ENCODE data around the gene NECAB2. TPM values are rescaled to one million over a fixed set of nuclear protein-coding genes. Genes with fewer than 3 reads are reported as not detected.
A peak's percentile ranks its signal among the peaks of the same experiment; 100 is the strongest.

NECAB2 gene
- total RNA-seq, 1 donor from 2014 or later: not detected

DNA sequence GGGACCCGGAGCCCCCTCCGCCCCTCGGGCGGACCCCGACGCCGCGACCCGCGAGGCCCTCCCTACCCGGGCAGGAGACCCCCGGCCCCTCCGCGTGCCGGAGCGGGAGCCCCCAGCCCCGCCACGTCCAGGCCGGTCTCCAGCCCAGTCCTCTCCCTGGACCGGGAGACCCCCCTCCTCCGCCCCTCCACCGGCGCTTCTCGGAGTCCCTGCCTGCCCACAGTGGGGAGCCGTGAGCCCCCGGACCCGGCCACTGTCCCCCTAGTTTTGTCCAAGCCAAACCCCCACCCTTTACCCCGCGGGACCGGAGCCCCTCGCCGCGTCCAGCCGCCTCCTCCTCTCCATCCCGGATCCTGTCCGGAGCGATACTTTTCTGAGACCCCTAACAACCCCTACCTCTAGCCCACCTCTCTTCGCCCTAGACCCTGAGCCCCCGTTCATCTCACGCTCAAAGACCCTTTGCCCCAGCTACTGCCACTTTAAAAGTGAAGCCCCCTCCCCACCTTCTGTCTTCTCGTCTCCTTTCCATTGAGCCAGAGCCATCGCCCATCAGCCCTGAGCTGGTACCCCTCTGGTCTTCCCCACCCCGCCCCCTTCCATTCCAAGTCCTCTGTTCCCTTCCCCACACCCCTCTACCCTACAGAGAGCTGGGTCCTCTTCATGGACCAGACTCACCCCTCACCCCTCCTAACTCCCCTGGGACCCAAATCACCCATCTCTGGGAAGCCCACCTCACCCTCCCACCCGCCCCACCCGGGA is 1.0 kb downstream of the NECAB2 start:
- ChIA-PET CTCF (no interaction called here), POLR2A (no interaction called here)
- ATAC-seq (ENCODE audit: low read depth) (no peak), DNase-seq (no peak)
- H3K9me3 Mint-ChIP-seq: no peaks in the 10 kb centered on the region
- TF ChIP-seq, protein P1, sequence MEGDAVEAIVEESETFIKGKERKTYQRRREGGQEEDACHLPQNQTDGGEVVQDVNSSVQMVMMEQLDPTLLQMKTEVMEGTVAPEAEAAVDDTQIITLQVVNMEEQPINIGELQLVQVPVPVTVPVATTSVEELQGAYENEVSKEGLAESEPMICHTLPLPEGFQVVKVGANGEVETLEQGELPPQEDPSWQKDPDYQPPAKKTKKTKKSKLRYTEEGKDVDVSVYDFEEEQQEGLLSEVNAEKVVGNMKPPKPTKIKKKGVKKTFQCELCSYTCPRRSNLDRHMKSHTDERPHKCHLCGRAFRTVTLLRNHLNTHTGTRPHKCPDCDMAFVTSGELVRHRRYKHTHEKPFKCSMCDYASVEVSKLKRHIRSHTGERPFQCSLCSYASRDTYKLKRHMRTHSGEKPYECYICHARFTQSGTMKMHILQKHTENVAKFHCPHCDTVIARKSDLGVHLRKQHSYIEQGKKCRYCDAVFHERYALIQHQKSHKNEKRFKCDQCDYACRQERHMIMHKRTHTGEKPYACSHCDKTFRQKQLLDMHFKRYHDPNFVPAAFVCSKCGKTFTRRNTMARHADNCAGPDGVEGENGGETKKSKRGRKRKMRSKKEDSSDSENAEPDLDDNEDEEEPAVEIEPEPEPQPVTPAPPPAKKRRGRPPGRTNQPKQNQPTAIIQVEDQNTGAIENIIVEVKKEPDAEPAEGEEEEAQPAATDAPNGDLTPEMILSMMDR (IDR thresholded peaks at IDR 0.05): no peak
- intact Hi-C loops (cut with micrococcal nuclease): loop anchor here (1.0 kb wide), 1 partner anchor 206 kb away; no protein-coding TSS in a partner anchor
- peaks cover 29% of the 10 kb centered on the region for H3K27me3 Mint-ChIP-seq
- H3K27ac Mint-ChIP-seq: no peak overlapping the region
- H3K4me1 Mint-ChIP-seq: peaks cover 5% of the 10 kb centered on the region
- peak overlapping the region; percentile 42 for H3K4me3 Mint-ChIP-seq
- no peaks in the 10 kb centered on the region for H3K36me3 Mint-ChIP-seq (ENCODE audit: low read depth)

DNA sequence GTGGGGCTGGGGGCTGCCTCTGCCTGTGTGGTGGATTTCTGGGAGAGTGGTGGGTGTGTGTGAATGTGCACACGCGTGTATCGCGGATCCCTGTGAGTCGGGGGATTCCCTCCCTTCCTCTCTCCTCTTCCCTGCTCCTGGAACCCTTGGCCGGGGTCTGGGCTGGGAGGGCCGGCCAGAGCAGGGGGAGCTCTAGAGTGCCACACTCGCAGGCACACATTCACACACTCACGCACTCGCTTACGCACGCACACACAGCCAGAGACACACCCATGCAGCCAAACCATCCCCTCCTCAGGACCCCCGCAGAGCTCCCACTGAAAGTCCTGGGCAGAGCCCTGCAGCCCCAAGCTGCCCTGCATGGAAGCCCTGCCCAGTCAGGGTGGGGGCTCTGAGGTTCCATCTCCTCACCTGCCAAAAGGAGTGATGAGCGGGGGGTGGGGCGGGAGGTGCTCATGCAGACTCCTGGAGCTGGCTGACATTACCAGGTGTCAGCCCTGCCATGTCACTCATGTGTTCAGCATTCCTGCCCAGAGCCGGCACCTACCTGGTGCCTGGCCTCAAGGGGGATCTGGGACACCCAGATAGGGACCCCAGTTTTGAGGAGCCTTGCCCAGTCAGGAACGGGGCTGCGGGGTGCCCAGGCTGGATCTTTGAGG is 1.9 kb downstream of the NECAB2 start:
- Mint-ChIP-seq H3K9me3 (no peaks in the 10 kb centered on the region), H3K4me3 (peak overlapping the region; percentile 11)

GRCh38 chr16:83970430-83970815 is 2.4 kb downstream of the NECAB2 start:
- Mint-ChIP-seq H3K36me3 (ENCODE audit: low read depth) (no peaks in the 10 kb centered on the region), H3K27me3 (peaks cover 29% of the 10 kb centered on the region), H3K4me3 (no peak overlapping the region), H3K4me1 (peaks cover 5% of the 10 kb centered on the region), H3K9me3 (no peaks in the 10 kb centered on the region), H3K27ac (no peak overlapping the region)
- intact Hi-C loops (cut with micrococcal nuclease): no loop called here
- ChIA-PET CTCF (no interaction called here), POLR2A (no interaction called here)
- TF ChIP-seq, protein P1 (IDR thresholded peaks at IDR 0.05): no peak
- ATAC-seq (ENCODE audit: low read depth) (no peak), DNase-seq (no peak)

More for the DNA sequence above, 1.9 kb downstream of the NECAB2 start:
- intact Hi-C loops (cut with micrococcal nuclease): no loop called here
- no peak overlapping the region for H3K27ac Mint-ChIP-seq
- DNase-seq (no peak), ATAC-seq (ENCODE audit: low read depth) (no peak)
- ChIA-PET POLR2A (no interaction called here), CTCF (no interaction called here)
- H3K36me3 Mint-ChIP-seq (ENCODE audit: low read depth): no peaks in the 10 kb centered on the region
- TF ChIP-seq, protein P1 (IDR thresholded peaks at IDR 0.05): no peak
- peaks cover 5% of the 10 kb centered on the region for H3K4me1 Mint-ChIP-seq
- H3K27me3 Mint-ChIP-seq: peaks cover 29% of the 10 kb centered on the region

DNA sequence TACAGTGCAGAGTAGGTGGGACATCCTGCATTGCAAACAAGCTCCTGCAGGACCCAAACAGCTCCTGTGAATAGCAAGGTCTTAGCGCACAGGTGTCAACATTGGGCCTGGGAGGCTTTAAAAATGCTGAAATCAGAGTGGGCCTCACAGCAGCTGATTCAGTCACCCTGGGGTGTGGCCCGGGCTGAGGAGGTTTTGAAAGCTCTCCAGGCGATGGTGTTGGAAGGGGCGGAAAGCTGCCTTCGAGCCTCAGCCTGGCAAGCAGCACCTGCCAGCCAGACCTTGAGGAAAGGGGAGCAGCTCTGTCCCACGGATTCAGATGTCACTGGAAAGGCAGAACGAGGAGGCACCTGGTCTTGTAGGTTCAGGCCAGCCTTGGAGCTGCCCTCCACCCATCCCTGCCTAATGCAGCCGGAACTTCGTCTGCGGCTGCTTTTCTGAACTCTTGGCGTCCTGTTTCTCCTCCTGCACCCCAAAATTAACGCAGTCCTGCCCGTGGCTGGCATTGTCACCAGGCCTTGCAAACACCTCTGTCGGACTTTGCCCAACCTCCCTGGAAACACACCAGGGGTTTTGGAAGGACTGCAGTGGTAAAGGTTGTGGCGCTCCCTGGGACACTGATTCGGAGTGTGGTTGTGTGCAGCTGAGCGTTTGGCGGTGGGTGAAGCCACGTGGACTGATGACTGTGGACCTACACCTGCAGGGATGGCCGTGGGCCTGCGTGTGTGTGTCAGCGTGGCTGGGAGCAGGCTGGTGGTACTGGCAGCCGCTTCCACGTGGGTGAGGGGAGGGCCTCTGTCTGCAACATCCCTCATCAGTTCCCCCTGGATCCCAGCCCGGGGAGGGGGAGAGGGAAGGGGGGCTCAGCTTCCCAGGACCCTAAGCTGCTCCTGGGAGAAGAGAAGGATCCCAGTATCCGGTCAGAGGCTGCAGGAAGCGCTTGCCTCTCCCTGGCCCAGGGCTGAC is 3.4 kb downstream of the NECAB2 start:
- Mint-ChIP-seq H3K27me3 (peaks cover 29% of the 10 kb centered on the region), H3K27ac (no peak overlapping the region), H3K9me3 (no peaks in the 10 kb centered on the region), H3K36me3 (ENCODE audit: low read depth) (no peaks in the 10 kb centered on the region), H3K4me3 (no peak overlapping the region), H3K4me1 (peaks cover 5% of the 10 kb centered on the region)
- DNase-seq: no peak
- intact Hi-C loops (cut with micrococcal nuclease): no loop called here
- TF ChIP-seq, protein P1 (IDR thresholded peaks at IDR 0.05): no peak
- ATAC-seq (ENCODE audit: low read depth): no peak
- ChIA-PET POLR2A (interaction anchor here (0.7 kb wide), 1 partner anchor 223 kb away, joined by 3 read pairs; no protein-coding TSS in a partner anchor), CTCF (no interaction called here)

Data from activated B cell treated with CpG ODN at 0.5 μM for 24 hours (primary cell).